WTC11 (cell line): ENCODE results near the gene PMIS2. TPM values are rescaled to one million over a fixed set of nuclear protein-coding genes. Genes with fewer than 3 reads are reported as not detected.

Experiments
- ELF4 ChIP-seq: sonication (generic); formaldehyde crosslinking; IDR thresholded peaks from 2 replicates; pipeline ENCODE4 v1.8.1; 2022; ENCODE audit warnings: low read depth, mild to moderate bottlenecking, moderate library complexity, missing genetic modification reagents
- ESRRA ChIP-seq: sonication (generic); formaldehyde crosslinking; IDR thresholded peaks from 2 replicates; pipeline ENCODE4 v1.8.1; 2022; ENCODE audit warnings: mild to moderate bottlenecking, missing genetic modification reagents, borderline replicate concordance
- FOXJ3 ChIP-seq: sonication (generic); formaldehyde crosslinking; IDR thresholded peaks from 2 replicates; pipeline ENCODE4 v1.9.0; 2021; ENCODE audit warnings: missing genetic modification reagents, mild to moderate bottlenecking, borderline replicate concordance
- FOXK1 ChIP-seq: sonication (generic); formaldehyde crosslinking; IDR thresholded peaks from 2 replicates; pipeline ENCODE4 v1.8.0; 2022; ENCODE audit warnings: mild to moderate bottlenecking, moderate library complexity, missing genetic modification reagents
- GABPB1 ChIP-seq: sonication (generic); formaldehyde crosslinking; IDR thresholded peaks from 2 replicates; pipeline ENCODE4 v1.8.1; 2023; ENCODE audit warnings: mild to moderate bottlenecking, missing genetic modification reagents
- HMGA2 ChIP-seq: fragments of 250-450 bp; sonication (Bioruptor Pico); IDR thresholded peaks from 2 replicates; pipeline ENCODE4 v1.4.0; 2021; ENCODE audit warnings: mild to moderate bottlenecking, moderate library complexity
- NFYB ChIP-seq: sonication (generic); formaldehyde crosslinking; conservative IDR thresholded peaks from 2 replicates; pipeline ENCODE4 v1.8.0; 2022; ENCODE audit warnings: low read depth, missing genetic modification reagents
- NR2C2 ChIP-seq: sonication (generic); formaldehyde crosslinking; IDR thresholded peaks from 2 replicates; pipeline ENCODE4 v1.8.0; 2022; ENCODE audit warnings: mild to moderate bottlenecking, missing genetic modification reagents
- SP1 ChIP-seq: sonication (generic); formaldehyde crosslinking; conservative IDR thresholded peaks from 2 replicates; pipeline ENCODE4 v1.8.1; 2022; ENCODE audit warnings: missing genetic modification reagents
- TEAD4 ChIP-seq: sonication (generic); formaldehyde crosslinking; IDR thresholded peaks from 2 replicates; pipeline ENCODE4 v1.8.0; 2022; ENCODE audit warnings: mild to moderate bottlenecking, missing genetic modification reagents
- ZBTB21 ChIP-seq: sonication (generic); formaldehyde crosslinking; IDR thresholded peaks from 2 replicates; pipeline ENCODE4 v1.8.1; 2023; ENCODE audit warnings: mild to moderate bottlenecking, missing genetic modification reagents, borderline replicate concordance
- ZNF263 ChIP-seq: sonication (generic); formaldehyde crosslinking; IDR thresholded peaks from 2 replicates; pipeline ENCODE4 v1.8.1; 2022; ENCODE audit warnings: low read depth, mild to moderate bottlenecking, moderate library complexity, missing genetic modification reagents
- total RNA-seq: library from RNA; stranded (reverse); gene quantifications from 3 replicates; pipeline ENCODE4 v1.2.3, GENCODE V29; 2021
- TF ChIP-seq, protein P1 (sequence below): fragments of 250-450 bp; sonication (Bioruptor Pico); IDR thresholded peaks from 2 replicates; pipeline ENCODE4 v1.9.0; 2021; ENCODE audit warnings: mild to moderate bottlenecking, borderline replicate concordance
- TF ChIP-seq, protein P2 (sequence below): sonication (generic); formaldehyde crosslinking; IDR thresholded peaks from 2 replicates; pipeline ENCODE4 v1.8.0; 2022; ENCODE audit warnings: mild to moderate bottlenecking, missing genetic modification reagents
- TF ChIP-seq, protein P3 (sequence below): sonication (generic); formaldehyde crosslinking; conservative IDR thresholded peaks from 2 replicates; pipeline ENCODE4 v1.8.1; 2023; ENCODE audit warnings: mild to moderate bottlenecking, low read depth, missing genetic modification reagents, moderate library complexity
- TF ChIP-seq, protein P4 (sequence below): sonication (generic); formaldehyde crosslinking; IDR thresholded peaks from 2 replicates; pipeline ENCODE4 v1.8.0; 2023; ENCODE audit warnings: mild to moderate bottlenecking, missing genetic modification reagents
- TF ChIP-seq, protein P5 (sequence below): sonication (generic); formaldehyde crosslinking; IDR thresholded peaks from 2 replicates; pipeline ENCODE4 v1.8.1; 2023; ENCODE audit warnings: mild to moderate bottlenecking, missing genetic modification reagents, moderate library complexity
- TF ChIP-seq, protein P6 (sequence below): sonication (generic); formaldehyde crosslinking; IDR thresholded peaks from 2 replicates; pipeline ENCODE4 v1.8.1; 2022; ENCODE audit warnings: mild to moderate bottlenecking, missing genetic modification reagents, moderate library complexity, borderline replicate concordance
- TF ChIP-seq, protein P7 (sequence below): fragments of 250-450 bp; sonication (Bioruptor Pico); IDR thresholded peaks from 2 replicates; pipeline ENCODE4 v1.8.0; 2021; ENCODE audit warnings: mild to moderate bottlenecking
- TF ChIP-seq, protein P8 (sequence below): fragments of 250-450 bp; sonication (Bioruptor Pico); IDR thresholded peaks from 2 replicates; pipeline ENCODE4 v1.9.0; 2021; ENCODE audit warnings: moderate library complexity, mild to moderate bottlenecking, inconsistent platforms, borderline replicate concordance

Gene PMIS2
- total RNA-seq, 1 experiment from 2014 or later: not detected

DNA sequence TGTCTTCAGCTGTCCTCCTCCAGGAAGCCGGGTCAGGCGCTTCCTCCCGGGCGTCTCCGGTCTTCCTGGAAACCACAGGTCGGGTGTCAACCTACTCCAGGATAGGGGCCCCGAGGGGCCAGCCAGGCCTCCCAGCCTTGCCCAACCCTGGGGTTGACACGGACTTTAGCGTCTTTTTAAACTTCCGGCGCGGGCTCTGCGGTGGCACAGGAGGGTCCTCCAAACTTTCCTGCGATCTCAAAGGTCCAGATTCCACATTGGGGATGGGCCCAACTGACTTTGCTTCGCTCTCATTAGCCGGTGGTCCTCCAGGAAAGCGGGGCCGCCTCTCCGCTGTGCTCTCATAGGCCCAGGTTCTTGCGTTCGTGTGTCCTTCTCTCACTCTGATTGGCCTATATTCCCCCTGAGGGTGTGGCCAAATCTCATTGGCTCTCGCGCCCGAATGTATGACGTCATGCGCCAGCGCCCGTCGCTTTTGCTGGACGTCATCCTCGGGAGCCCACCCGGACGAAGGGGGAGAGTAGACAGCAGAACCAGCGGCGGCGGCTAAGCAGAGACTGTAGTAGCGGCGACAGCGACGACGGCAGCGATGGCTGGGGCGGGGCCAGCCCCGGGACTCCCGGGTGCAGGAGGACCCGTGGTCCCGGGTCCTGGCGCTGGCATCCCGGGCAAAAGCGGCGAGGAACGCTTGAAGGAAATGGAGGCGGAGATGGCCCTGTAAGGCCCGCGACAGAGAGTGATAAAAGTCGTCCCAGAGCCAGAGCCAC, 42.8 kb downstream of the PMIS2 start, which contains the start of gene RBM42 (continued):
- TF ChIP-seq, protein P1, sequence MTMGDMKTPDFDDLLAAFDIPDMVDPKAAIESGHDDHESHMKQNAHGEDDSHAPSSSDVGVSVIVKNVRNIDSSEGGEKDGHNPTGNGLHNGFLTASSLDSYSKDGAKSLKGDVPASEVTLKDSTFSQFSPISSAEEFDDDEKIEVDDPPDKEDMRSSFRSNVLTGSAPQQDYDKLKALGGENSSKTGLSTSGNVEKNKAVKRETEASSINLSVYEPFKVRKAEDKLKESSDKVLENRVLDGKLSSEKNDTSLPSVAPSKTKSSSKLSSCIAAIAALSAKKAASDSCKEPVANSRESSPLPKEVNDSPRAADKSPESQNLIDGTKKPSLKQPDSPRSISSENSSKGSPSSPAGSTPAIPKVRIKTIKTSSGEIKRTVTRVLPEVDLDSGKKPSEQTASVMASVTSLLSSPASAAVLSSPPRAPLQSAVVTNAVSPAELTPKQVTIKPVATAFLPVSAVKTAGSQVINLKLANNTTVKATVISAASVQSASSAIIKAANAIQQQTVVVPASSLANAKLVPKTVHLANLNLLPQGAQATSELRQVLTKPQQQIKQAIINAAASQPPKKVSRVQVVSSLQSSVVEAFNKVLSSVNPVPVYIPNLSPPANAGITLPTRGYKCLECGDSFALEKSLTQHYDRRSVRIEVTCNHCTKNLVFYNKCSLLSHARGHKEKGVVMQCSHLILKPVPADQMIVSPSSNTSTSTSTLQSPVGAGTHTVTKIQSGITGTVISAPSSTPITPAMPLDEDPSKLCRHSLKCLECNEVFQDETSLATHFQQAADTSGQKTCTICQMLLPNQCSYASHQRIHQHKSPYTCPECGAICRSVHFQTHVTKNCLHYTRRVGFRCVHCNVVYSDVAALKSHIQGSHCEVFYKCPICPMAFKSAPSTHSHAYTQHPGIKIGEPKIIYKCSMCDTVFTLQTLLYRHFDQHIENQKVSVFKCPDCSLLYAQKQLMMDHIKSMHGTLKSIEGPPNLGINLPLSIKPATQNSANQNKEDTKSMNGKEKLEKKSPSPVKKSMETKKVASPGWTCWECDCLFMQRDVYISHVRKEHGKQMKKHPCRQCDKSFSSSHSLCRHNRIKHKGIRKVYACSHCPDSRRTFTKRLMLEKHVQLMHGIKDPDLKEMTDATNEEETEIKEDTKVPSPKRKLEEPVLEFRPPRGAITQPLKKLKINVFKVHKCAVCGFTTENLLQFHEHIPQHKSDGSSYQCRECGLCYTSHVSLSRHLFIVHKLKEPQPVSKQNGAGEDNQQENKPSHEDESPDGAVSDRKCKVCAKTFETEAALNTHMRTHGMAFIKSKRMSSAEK (CRISPR knock-in tag): no peak
- TF ChIP-seq TEAD4 (CRISPR knock-in tag) (no peak), NR2C2 (CRISPR knock-in tag) (no peak), ELF4 (no peak), FOXK1 (CRISPR knock-in tag) (peak; percentile 97), ZNF263 (peak; percentile 16; the same call in 1 of the 2 replicates), HMGA2 (peak; percentile 82), NFYB (CRISPR knock-in tag) (peak; percentile 95), FOXJ3 (CRISPR knock-in tag) (no peak), ZBTB21 (peak; percentile 94), ESRRA (CRISPR knock-in tag) (no peak), GABPB1 (CRISPR knock-in tag) (peak; percentile 59; the same call in 1 of the 2 replicates), SP1 (CRISPR knock-in tag) (peak; percentile 100)
- TF ChIP-seq, protein P2, sequence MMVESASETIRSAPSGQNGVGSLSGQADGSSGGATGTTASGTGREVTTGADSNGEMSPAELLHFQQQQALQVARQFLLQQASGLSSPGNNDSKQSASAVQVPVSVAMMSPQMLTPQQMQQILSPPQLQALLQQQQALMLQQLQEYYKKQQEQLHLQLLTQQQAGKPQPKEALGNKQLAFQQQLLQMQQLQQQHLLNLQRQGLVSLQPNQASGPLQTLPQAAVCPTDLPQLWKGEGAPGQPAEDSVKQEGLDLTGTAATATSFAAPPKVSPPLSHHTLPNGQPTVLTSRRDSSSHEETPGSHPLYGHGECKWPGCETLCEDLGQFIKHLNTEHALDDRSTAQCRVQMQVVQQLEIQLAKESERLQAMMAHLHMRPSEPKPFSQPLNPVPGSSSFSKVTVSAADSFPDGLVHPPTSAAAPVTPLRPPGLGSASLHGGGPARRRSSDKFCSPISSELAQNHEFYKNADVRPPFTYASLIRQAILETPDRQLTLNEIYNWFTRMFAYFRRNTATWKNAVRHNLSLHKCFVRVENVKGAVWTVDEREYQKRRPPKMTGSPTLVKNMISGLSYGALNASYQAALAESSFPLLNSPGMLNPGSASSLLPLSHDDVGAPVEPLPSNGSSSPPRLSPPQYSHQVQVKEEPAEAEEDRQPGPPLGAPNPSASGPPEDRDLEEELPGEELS: 0 out of 2 replicates have a peak, but pooled peaks have one; percentile 24
- TF ChIP-seq, protein P3, sequence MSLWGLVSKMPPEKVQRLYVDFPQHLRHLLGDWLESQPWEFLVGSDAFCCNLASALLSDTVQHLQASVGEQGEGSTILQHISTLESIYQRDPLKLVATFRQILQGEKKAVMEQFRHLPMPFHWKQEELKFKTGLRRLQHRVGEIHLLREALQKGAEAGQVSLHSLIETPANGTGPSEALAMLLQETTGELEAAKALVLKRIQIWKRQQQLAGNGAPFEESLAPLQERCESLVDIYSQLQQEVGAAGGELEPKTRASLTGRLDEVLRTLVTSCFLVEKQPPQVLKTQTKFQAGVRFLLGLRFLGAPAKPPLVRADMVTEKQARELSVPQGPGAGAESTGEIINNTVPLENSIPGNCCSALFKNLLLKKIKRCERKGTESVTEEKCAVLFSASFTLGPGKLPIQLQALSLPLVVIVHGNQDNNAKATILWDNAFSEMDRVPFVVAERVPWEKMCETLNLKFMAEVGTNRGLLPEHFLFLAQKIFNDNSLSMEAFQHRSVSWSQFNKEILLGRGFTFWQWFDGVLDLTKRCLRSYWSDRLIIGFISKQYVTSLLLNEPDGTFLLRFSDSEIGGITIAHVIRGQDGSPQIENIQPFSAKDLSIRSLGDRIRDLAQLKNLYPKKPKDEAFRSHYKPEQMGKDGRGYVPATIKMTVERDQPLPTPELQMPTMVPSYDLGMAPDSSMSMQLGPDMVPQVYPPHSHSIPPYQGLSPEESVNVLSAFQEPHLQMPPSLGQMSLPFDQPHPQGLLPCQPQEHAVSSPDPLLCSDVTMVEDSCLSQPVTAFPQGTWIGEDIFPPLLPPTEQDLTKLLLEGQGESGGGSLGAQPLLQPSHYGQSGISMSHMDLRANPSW (CRISPR knock-in tag): no peak
- TF ChIP-seq, protein P4, sequence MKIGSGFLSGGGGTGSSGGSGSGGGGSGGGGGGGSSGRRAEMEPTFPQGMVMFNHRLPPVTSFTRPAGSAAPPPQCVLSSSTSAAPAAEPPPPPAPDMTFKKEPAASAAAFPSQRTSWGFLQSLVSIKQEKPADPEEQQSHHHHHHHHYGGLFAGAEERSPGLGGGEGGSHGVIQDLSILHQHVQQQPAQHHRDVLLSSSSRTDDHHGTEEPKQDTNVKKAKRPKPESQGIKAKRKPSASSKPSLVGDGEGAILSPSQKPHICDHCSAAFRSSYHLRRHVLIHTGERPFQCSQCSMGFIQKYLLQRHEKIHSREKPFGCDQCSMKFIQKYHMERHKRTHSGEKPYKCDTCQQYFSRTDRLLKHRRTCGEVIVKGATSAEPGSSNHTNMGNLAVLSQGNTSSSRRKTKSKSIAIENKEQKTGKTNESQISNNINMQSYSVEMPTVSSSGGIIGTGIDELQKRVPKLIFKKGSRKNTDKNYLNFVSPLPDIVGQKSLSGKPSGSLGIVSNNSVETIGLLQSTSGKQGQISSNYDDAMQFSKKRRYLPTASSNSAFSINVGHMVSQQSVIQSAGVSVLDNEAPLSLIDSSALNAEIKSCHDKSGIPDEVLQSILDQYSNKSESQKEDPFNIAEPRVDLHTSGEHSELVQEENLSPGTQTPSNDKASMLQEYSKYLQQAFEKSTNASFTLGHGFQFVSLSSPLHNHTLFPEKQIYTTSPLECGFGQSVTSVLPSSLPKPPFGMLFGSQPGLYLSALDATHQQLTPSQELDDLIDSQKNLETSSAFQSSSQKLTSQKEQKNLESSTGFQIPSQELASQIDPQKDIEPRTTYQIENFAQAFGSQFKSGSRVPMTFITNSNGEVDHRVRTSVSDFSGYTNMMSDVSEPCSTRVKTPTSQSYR (CRISPR knock-in tag): no peak
- TF ChIP-seq, protein P5, sequence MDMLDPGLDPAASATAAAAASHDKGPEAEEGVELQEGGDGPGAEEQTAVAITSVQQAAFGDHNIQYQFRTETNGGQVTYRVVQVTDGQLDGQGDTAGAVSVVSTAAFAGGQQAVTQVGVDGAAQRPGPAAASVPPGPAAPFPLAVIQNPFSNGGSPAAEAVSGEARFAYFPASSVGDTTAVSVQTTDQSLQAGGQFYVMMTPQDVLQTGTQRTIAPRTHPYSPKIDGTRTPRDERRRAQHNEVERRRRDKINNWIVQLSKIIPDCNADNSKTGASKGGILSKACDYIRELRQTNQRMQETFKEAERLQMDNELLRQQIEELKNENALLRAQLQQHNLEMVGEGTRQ (CRISPR knock-in tag): peak; percentile 37; the same call in 1 of the 2 replicates
- TF ChIP-seq, protein P6, sequence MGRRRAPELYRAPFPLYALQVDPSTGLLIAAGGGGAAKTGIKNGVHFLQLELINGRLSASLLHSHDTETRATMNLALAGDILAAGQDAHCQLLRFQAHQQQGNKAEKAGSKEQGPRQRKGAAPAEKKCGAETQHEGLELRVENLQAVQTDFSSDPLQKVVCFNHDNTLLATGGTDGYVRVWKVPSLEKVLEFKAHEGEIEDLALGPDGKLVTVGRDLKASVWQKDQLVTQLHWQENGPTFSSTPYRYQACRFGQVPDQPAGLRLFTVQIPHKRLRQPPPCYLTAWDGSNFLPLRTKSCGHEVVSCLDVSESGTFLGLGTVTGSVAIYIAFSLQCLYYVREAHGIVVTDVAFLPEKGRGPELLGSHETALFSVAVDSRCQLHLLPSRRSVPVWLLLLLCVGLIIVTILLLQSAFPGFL: no peak
- TF ChIP-seq, protein P7, sequence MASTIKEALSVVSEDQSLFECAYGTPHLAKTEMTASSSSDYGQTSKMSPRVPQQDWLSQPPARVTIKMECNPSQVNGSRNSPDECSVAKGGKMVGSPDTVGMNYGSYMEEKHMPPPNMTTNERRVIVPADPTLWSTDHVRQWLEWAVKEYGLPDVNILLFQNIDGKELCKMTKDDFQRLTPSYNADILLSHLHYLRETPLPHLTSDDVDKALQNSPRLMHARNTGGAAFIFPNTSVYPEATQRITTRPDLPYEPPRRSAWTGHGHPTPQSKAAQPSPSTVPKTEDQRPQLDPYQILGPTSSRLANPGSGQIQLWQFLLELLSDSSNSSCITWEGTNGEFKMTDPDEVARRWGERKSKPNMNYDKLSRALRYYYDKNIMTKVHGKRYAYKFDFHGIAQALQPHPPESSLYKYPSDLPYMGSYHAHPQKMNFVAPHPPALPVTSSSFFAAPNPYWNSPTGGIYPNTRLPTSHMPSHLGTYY (CRISPR knock-in tag): no peak
- TF ChIP-seq, protein P8, sequence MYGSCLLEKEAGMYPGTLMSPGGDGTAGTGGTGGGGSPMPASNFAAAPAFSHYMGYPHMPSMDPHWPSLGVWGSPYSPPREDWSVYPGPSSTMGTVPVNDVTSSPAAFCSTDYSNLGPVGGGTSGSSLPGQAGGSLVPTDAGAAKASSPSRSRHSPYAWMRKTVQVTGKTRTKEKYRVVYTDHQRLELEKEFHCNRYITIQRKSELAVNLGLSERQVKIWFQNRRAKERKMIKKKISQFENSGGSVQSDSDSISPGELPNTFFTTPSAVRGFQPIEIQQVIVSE (CRISPR knock-in tag): no peak
